ENCODE data around the gene OR1A1.

DNA sequence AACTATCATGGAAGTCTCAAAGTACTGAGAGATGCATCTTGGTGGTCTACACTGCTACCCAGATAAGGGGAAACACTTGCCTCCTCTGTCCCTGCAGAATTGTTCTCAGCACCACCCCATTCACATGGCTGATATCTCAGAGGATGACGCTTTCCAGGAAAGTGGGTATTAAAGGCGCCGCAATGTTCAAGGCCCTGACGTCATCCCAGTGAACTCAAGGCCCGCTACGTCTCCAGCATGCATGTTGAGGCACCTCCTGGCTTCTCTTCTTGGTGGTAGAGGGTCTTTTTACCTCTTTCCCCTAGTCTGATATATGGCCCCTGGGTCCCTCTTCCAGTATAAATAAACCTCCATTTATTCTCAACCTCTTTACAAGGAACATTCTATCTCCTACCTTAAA is 1.0 kb downstream of the OR1A1 start:
- no peak for TF ChIP-seq POLR2A (IDR thresholded peaks at IDR 0.05; ENCODE audit: low read depth, low read length)
- TF ChIP-seq POLR2AphosphoS5 (IDR thresholded peaks at IDR 0.05; ENCODE audit: low read depth, low read length), result no peak
- TF ChIP-seq TAF1 (IDR thresholded peaks at IDR 0.05; ENCODE audit: borderline replicate concordance, low read depth, low read length), result no peak

All from GM12892 (cell line).